Cardiac muscle cell (in vitro differentiated cells and primary cell): ENCODE data around the gene SGTA. TPM values are rescaled to one million over a fixed set of nuclear protein-coding genes. Genes with fewer than 3 reads are reported as not detected.

Experiments used
- DNase-seq, 2 donors: peaks; one replicate each; pipeline versions ENCODE4 v3.0.0 to v3.0.0-alpha.2; 2010 to 2017; ENCODE audit warnings: low read depth in 1 of 2, low spot score in 1 of 2
- H3K27ac ChIP-seq: fragments of 200-600 bp; sonication (generic); 2 replicates; pipeline ENCODE4 v1.5.1; 2016
- H3K27me3 ChIP-seq: fragments of 200-600 bp; sonication (generic); 2 replicates; pipeline ENCODE4 v1.6.0; 2016; ENCODE audit warnings: control low read depth
- H3K36me3 ChIP-seq: fragments of 200-600 bp; sonication (generic); 2 replicates; pipeline ENCODE4 v1.5.1; 2016; ENCODE audit warnings: control low read depth
- H3K4me1 ChIP-seq: fragments of 200-600 bp; sonication (generic); 2 replicates; pipeline ENCODE4 v1.8.1; 2017; ENCODE audit warnings: low read depth, mild to moderate bottlenecking, mixed run types
- H3K4me3 ChIP-seq: fragments of 200-600 bp; sonication (generic); 2 replicates; pipeline ENCODE4 v1.5.1; 2016; ENCODE audit warnings: mild to moderate bottlenecking
- H3K9me3 ChIP-seq: fragments of 200-600 bp; sonication (generic); 2 replicates; pipeline ENCODE4 v1.5.1; 2017; ENCODE audit warnings: low read depth, mild to moderate bottlenecking, control low read depth
- CTCF ChIP-seq: IDR thresholded peaks from 2 replicates; pipeline ENCODE4 v1.5.1; 2012; ENCODE audit warnings: low read depth, mild to moderate bottlenecking, low read length
- polyA plus RNA-seq: library from polyadenylated mRNA; unstranded; fragments of >200 nt; fragmentation: Nextera tagmentation; extraction: Ambion mirVana; gene quantifications from 2 replicates; pipeline ENCODE4 v1.2.1, GENCODE V29; 2016
- total RNA-seq: library from RNA; depleted of rRNA; stranded (reverse); fragments of >200 nt; gene quantifications from 2 replicates; pipeline ENCODE4 v1.2.3, GENCODE V29; 2016

The SGTA gene
- total and polyA plus RNA-seq, 2 experiments from 2014 or later: 102 to 135 TPM

GRCh38 chr19:2804156-2805004 lies 21.3 kb upstream of the SGTA start:
- Histone ChIP-seq H3K27me3 (no peaks in the 10 kb centered on the region), H3K4me3 (no peak overlapping the region), H3K36me3 (peaks cover 21% of the 10 kb centered on the region), H3K9me3 (no peaks in the 10 kb centered on the region), H3K4me1 (no peaks in the 10 kb centered on the region), H3K27ac (no peak overlapping the region)
- no peak for DNase-seq
- no peak for TF ChIP-seq CTCF

GRCh38 chr19:2803486-2804155 lies 20.5 kb upstream of the SGTA start:
- Histone ChIP-seq H3K27me3 (no peaks in the 10 kb centered on the region), H3K27ac (no peak overlapping the region), H3K4me1 (peaks cover 4% of the 10 kb centered on the region), H3K4me3 (no peak overlapping the region), H3K9me3 (no peaks in the 10 kb centered on the region), H3K36me3 (peaks cover 20% of the 10 kb centered on the region)
- DNase-seq: no peak
- no peak for TF ChIP-seq CTCF

GRCh38 chr19:2802826-2803225 lies 19.8 kb upstream of the SGTA start:
- TF ChIP-seq CTCF: no peak
- no peak for DNase-seq
- H3K36me3 ChIP-seq: peaks cover 12% of the 10 kb centered on the region

GRCh38 chr19:2800506-2800905 lies 17.4 kb upstream of the SGTA start:
- no peak for TF ChIP-seq CTCF
- peaks cover 14% of the 10 kb centered on the region for H3K36me3 ChIP-seq

More at GRCh38 chr19:2802826-2803225, 19.8 kb upstream of the SGTA start:
- no peak overlapping the region for H3K27ac ChIP-seq
- no peaks in the 10 kb centered on the region for H3K9me3 ChIP-seq
- no peak overlapping the region for H3K4me3 ChIP-seq
- peaks cover 8% of the 10 kb centered on the region for H3K4me1 ChIP-seq
- H3K27me3 ChIP-seq: no peaks in the 10 kb centered on the region

GRCh38 chr19:2799273-2800020 lies 16.4 kb upstream of the SGTA start:
- no peaks in the 10 kb centered on the region for H3K9me3 ChIP-seq
- no peak for TF ChIP-seq CTCF
- H3K27me3 ChIP-seq: no peaks in the 10 kb centered on the region
- H3K27ac ChIP-seq: peak overlapping the region; percentile 81
- DNase-seq: no peak
- H3K4me1 ChIP-seq: peaks cover 8% of the 10 kb centered on the region
- H3K36me3 ChIP-seq: peaks cover 22% of the 10 kb centered on the region
- no peak overlapping the region for H3K4me3 ChIP-seq

More at GRCh38 chr19:2800506-2800905, 17.4 kb upstream of the SGTA start:
- Histone ChIP-seq H3K4me3 (no peak overlapping the region), H3K4me1 (peaks cover 8% of the 10 kb centered on the region), H3K27me3 (no peaks in the 10 kb centered on the region), H3K27ac (peak overlapping the region; percentile 6), H3K9me3 (no peaks in the 10 kb centered on the region)
- DNase-seq: no peak
